Neural cell (in vitro differentiated cells): ENCODE results near the gene OXLD1. TPM values are rescaled to one million over a fixed set of nuclear protein-coding genes. Genes with fewer than 3 reads are reported as not detected.

ENCODE experiments used
- H2AFZ ChIP-seq: fragments of 200-600, 300-800 bp; sonication (generic), shearing (Covaris generic); 2 replicates; pipeline ENCODE4 v1.6.0; 2014; ENCODE audit warnings: low read depth, mild to moderate bottlenecking, antibody characterized with exemption, low read length, moderate library complexity
- H3F3A ChIP-seq: fragments of 200-600 bp; shearing (Covaris generic); 2 replicates; pipeline ENCODE4 v1.6.1; 2016; ENCODE audit warnings: mild to moderate bottlenecking, moderate library complexity, mixed read lengths, antibody characterized with exemption, low read length; ENCODE audit not compliant: insufficient read depth, poor library complexity, severe bottlenecking
- H3K27ac ChIP-seq: fragments of 200-600, 300-800 bp; sonication (generic), shearing (Covaris generic); 2 replicates; pipeline ENCODE4 v1.5.1; 2014; ENCODE audit warnings: mild to moderate bottlenecking, low read length, moderate library complexity
- H3K27me3 ChIP-seq: fragments of 300-800, 200-600 bp; sonication (generic), shearing (Covaris generic); 2 replicates; pipeline ENCODE4 v1.6.0; 2014; ENCODE audit warnings: mild to moderate bottlenecking, low read depth, low read length, moderate library complexity; ENCODE audit not compliant: insufficient read depth
- H3K36me3 ChIP-seq: fragments of 300-800, 200-600 bp; sonication (generic), shearing (Covaris generic); 2 replicates; pipeline ENCODE4 v1.5.1; 2014; ENCODE audit warnings: mild to moderate bottlenecking, antibody characterized with exemption, low read length, moderate library complexity; ENCODE audit not compliant: insufficient read depth
- H3K4me2 ChIP-seq: fragments of 300-800, 200-600 bp; sonication (generic), shearing (Covaris generic); 2 replicates; pipeline ENCODE4 v1.6.0; 2014; ENCODE audit warnings: mild to moderate bottlenecking, low read length
- H3K4me3 ChIP-seq: fragments of 300-800, 200-600 bp; sonication (generic), shearing (Covaris generic); 2 replicates; pipeline ENCODE4 v1.5.1; 2014; ENCODE audit warnings: mild to moderate bottlenecking, low read length, moderate library complexity
- H3K79me2 ChIP-seq: fragments of 200-600 bp; shearing (Covaris generic); replicated peaks from 2 replicates; pipeline ENCODE4 v1.6.0; 2014; ENCODE audit warnings: mild to moderate bottlenecking, low read length, moderate library complexity; ENCODE audit not compliant: insufficient read depth
- H3K9ac ChIP-seq: fragments of 300-800, 200-600 bp; sonication (generic), shearing (Covaris generic); 2 replicates; pipeline ENCODE4 v1.6.1; 2016; ENCODE audit warnings: mild to moderate bottlenecking, low read length, mixed read lengths
- H3K9me2 ChIP-seq: fragments of 200-600 bp; shearing (Covaris generic); 2 replicates; pipeline ENCODE4 v1.6.1; 2016; ENCODE audit warnings: mild to moderate bottlenecking, low read length, mixed read lengths; ENCODE audit not compliant: insufficient read depth
- H3K9me3 ChIP-seq: fragments of 200-600, 300-800 bp; sonication (generic), shearing (Covaris generic); 2 replicates; pipeline ENCODE4 v1.6.1; 2016; ENCODE audit warnings: mild to moderate bottlenecking, mixed run types, low read length, moderate library complexity, mixed read lengths
- H4K20me1 ChIP-seq: fragments of 200-600 bp; shearing (Covaris generic); 2 replicates; pipeline ENCODE4 v1.6.1; 2016; ENCODE audit warnings: mild to moderate bottlenecking, mixed run types; ENCODE audit not compliant: insufficient read depth
- EP300 ChIP-seq: fragments of 450-650 bp; conservative IDR thresholded peaks from 2 replicates; pipeline ENCODE4 v1.6.1; 2014; ENCODE audit warnings: antibody characterized with exemption, mild to moderate bottlenecking, moderate library complexity; ENCODE audit not compliant: poor library complexity, severe bottlenecking
- EZH2 ChIP-seq: fragments of 200-600, 300-800 bp; shearing (Covaris generic), sonication (generic); IDR thresholded peaks from 2 replicates; pipeline ENCODE4 v1.6.1; 2014; ENCODE audit warnings: antibody characterized with exemption, low read length, borderline replicate concordance, mild to moderate bottlenecking; ENCODE audit not compliant: insufficient read depth, poor library complexity, severe bottlenecking
- MXI1 ChIP-seq: fragments of 450-650 bp; conservative IDR thresholded peaks from 2 replicates; pipeline ENCODE4 v1.6.1; 2014; ENCODE audit warnings: antibody characterized with exemption, mild to moderate bottlenecking; ENCODE audit not compliant: poor library complexity, severe bottlenecking
- POLR2AphosphoS5 ChIP-seq: IDR thresholded peaks from 2 replicates; pipeline ENCODE4 v1.6.1; 2012
- RAD21 ChIP-seq: fragments of 450-650 bp; conservative IDR thresholded peaks from 2 replicates; pipeline ENCODE4 v1.6.1; 2014; ENCODE audit warnings: antibody characterized with exemption, mild to moderate bottlenecking, moderate library complexity
- SMC3 ChIP-seq: fragments of 450-650 bp; conservative IDR thresholded peaks from 2 replicates; pipeline ENCODE4 v1.6.1; 2014; ENCODE audit warnings: antibody characterized with exemption, mild to moderate bottlenecking, moderate library complexity; ENCODE audit not compliant: poor library complexity
- TAF1 ChIP-seq: IDR thresholded peaks from 2 replicates; pipeline ENCODE4 v1.6.1; 2012; ENCODE audit warnings: low read depth
- polyA plus RNA-seq: library from polyadenylated mRNA; depleted of rRNA; stranded (reverse); fragments of >200 nt; gene quantifications from 2 replicates; pipeline ENCODE4 v1.2.3, GENCODE V29; 2014
- TF ChIP-seq, protein P1 (sequence below): IDR thresholded peaks from 2 replicates; pipeline ENCODE4 v1.6.1; 2012; ENCODE audit warnings: borderline replicate concordance
- TF ChIP-seq, protein P2 (sequence below): fragments of 450-650 bp; IDR thresholded peaks from 2 replicates; pipeline ENCODE4 v1.5.1; 2014; ENCODE audit warnings: antibody characterized with exemption, mild to moderate bottlenecking, moderate library complexity; ENCODE audit not compliant: poor library complexity, severe bottlenecking

The OXLD1 gene
- polyA plus RNA-seq, 1 donor from 2014 or later = 61.0 TPM

GRCh38 chr17:81659038-81659437, 7.4 kb downstream of the OXLD1 start:
- TF ChIP-seq EP300 = no peak
- no peak for TF ChIP-seq POLR2AphosphoS5
- TF ChIP-seq SMC3 = no peak
- TF ChIP-seq, protein P1, sequence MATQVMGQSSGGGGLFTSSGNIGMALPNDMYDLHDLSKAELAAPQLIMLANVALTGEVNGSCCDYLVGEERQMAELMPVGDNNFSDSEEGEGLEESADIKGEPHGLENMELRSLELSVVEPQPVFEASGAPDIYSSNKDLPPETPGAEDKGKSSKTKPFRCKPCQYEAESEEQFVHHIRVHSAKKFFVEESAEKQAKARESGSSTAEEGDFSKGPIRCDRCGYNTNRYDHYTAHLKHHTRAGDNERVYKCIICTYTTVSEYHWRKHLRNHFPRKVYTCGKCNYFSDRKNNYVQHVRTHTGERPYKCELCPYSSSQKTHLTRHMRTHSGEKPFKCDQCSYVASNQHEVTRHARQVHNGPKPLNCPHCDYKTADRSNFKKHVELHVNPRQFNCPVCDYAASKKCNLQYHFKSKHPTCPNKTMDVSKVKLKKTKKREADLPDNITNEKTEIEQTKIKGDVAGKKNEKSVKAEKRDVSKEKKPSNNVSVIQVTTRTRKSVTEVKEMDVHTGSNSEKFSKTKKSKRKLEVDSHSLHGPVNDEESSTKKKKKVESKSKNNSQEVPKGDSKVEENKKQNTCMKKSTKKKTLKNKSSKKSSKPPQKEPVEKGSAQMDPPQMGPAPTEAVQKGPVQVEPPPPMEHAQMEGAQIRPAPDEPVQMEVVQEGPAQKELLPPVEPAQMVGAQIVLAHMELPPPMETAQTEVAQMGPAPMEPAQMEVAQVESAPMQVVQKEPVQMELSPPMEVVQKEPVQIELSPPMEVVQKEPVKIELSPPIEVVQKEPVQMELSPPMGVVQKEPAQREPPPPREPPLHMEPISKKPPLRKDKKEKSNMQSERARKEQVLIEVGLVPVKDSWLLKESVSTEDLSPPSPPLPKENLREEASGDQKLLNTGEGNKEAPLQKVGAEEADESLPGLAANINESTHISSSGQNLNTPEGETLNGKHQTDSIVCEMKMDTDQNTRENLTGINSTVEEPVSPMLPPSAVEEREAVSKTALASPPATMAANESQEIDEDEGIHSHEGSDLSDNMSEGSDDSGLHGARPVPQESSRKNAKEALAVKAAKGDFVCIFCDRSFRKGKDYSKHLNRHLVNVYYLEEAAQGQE = no peak
- Histone ChIP-seq H3K9me3 (no peaks in the 10 kb centered on the region), H3K4me3 (no peak overlapping the region), H3K36me3 (no peaks in the 10 kb centered on the region), H3K27me3 (no peaks in the 10 kb centered on the region), H4K20me1 (no peaks in the 10 kb centered on the region), H3K79me2 (no peaks in the 10 kb centered on the region), H3F3A (no peaks in the 10 kb centered on the region), H2AFZ (no peak overlapping the region), H3K27ac (no peak overlapping the region), H3K9me2 (no peaks in the 10 kb centered on the region), H3K9ac (no peak overlapping the region), H3K4me2 (no peak overlapping the region)

- no peak overlapping the region for H2AFZ ChIP-seq
Observed at GRCh38 chr17:81656835-81657234, 9.6 kb downstream of the OXLD1 start.

More at GRCh38 chr17:81656835-81657234, 9.6 kb downstream of the OXLD1 start:
- Histone ChIP-seq H3K79me2 (no peaks in the 10 kb centered on the region), H3K9me2 (no peaks in the 10 kb centered on the region), H3K9ac (no peak overlapping the region), H3K27me3 (no peaks in the 10 kb centered on the region), H3K4me3 (no peak overlapping the region), H3F3A (no peaks in the 10 kb centered on the region), H3K36me3 (no peaks in the 10 kb centered on the region), H3K27ac (no peak overlapping the region), H3K4me2 (no peak overlapping the region), H4K20me1 (no peaks in the 10 kb centered on the region), H3K9me3 (no peaks in the 10 kb centered on the region)
- TF ChIP-seq MXI1 (no peak), EZH2 (no peak), EP300 (no peak), TAF1 (no peak), POLR2AphosphoS5 (no peak), RAD21 (no peak)
- TF ChIP-seq, protein P1 = no peak
- TF ChIP-seq, protein P2, sequence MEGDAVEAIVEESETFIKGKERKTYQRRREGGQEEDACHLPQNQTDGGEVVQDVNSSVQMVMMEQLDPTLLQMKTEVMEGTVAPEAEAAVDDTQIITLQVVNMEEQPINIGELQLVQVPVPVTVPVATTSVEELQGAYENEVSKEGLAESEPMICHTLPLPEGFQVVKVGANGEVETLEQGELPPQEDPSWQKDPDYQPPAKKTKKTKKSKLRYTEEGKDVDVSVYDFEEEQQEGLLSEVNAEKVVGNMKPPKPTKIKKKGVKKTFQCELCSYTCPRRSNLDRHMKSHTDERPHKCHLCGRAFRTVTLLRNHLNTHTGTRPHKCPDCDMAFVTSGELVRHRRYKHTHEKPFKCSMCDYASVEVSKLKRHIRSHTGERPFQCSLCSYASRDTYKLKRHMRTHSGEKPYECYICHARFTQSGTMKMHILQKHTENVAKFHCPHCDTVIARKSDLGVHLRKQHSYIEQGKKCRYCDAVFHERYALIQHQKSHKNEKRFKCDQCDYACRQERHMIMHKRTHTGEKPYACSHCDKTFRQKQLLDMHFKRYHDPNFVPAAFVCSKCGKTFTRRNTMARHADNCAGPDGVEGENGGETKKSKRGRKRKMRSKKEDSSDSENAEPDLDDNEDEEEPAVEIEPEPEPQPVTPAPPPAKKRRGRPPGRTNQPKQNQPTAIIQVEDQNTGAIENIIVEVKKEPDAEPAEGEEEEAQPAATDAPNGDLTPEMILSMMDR = no peak
